8988T (cell line): ENCODE data around the gene NOTCH2.

ENCODE experiments used
- DNase-seq: peaks from one replicate; pipeline ENCODE4 v3.0.0; 2011

Gene NOTCH2

DNA sequence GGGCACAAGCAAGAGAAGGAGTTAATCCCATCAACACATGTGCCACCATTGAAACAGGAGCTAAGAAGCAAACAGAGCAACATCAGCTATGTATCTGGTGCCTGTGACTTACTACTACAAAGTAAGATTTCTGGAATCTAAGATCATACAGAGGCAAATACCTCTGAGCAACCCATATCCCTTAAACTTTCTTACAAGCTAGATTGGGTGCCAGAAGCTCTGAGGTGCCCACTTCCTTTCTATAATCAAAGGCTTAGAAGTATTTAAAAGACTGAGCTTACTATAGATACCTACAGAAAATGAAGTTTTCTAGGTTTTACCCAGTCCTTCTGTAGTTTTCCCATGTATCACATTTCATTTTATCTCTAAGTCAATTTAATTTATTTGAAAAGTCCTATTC is 128.8 kb downstream of the NOTCH2 start:
- no peak for DNase-seq

DNA sequence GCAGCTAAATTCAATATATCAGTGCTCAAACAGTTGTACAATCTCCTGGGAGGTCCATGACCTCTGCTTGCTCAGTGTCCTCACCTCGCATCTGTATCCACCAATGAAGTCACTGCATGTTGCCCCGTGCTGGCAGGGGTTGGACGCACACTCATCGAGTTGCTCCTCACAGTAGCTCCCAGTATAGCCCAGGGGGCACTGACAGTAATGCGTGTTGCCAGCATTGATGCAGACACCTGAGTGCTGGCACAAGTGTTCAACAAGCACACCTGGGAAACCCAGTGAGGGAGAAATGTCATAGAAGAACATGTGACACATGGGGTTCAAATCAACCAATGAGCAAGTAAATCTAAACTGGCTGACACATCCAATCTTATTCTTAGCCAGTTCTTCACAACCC is 132.3 kb downstream of the NOTCH2 start:
- no peak for DNase-seq

DNA sequence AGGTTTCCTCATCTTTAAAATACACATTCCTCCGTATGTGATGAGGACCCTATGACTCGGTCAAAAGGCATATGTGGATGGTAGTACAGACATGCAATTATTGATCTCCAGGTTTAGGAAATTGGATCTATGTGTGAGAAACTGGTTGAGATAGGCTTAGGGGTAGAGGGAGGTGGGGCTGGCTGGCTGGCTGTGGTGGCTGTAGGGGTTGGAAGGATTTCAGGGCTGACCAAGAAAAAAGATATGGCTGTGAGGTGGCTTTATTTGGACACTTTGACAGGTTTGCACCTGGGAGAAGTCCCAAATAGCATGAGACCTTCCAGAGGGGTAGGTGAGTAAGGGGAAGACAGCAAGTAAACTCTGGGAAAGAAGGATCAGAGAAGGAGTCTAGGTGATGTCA is 133.5 kb downstream of the NOTCH2 start:
- DNase-seq = no peak

DNA sequence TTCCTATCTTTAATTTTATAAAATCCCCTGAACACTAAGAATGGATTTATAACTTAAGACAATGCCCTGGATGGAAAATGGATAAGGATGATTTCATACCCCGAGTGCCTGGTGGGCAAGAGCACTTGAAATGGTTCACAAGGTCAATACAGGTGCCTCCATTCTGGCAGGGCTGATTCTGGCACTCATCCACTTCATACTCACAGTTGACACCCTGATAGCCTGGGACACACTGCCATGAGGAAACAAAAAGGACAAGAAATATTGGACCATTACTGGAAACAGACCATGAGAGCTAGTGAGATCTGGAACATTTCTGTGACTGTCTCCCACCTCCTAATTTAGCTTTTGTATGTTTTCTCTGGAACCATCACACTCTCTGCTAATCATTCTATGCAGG is 134.1 kb downstream of the NOTCH2 start:
- DNase-seq = no peak

DNA sequence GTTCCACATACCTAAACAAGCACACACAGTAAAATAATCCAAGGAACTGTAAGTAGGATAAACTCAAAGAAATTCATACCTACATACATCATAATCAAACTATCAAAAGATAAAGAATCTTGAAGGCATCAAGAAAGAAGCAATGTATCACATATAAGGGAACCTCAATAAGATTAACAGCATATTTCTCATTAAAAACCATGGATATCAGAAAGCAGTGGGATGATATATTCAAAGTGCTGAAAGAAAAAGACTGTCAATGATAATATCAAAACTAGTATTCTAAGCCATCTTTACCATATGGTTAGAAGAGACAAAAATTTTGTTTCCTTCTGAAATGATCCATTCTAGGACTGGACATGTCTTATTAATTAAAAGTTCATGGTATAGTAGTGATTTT is 136.1 kb downstream of the NOTCH2 start:
- no peak for DNase-seq

DNA sequence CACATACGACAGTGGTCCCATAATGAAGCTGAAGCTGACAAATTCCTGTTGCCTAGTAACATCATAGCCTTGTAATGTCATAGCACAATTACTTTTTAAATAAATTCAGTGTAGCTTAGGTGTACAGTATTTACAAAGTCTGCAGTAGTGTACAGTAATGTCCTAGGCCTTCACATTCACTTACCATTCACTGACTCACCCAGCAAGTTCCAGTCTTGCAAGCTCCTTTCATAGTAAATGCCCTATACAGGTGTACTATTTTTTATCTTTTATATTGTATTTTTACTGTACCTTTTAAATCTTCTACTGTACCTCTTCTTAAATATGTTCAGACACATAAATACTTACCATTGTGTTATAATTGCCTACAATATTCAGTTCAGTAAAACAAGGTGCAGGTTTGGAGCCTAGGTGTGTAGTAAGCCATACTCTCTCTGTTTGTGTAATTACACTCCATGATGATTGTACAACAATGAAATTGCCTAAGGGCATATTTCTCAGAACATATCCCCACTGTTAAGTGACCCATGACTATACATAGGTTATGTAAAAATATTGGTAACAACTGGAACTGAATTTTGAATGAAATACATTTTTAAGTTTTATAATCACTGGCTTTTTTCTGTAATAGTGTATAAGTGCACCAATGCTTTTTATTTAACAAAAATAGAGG is 139.7 kb downstream of the NOTCH2 start:
- no peak for DNase-seq

DNA sequence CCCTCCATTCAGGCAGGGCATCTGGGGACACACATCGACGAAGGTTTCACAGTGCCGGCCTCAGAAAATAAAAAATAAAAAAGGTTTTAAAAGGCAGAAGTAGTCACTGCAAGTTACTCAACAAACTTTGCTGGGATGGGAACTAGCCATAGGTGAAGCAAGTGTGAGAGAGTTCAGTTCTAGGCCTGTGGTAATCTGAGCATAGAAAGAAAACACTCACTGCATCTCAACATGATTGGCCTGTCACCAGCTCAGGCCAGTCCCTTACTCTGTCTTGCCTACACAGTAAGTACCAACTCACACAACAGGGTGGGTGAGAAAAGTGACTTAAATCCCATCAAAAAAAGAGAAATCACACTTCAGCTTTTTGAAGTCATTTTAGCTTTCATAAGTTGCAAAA is 142.9 kb downstream of the NOTCH2 start:
- no peak for DNase-seq

DNA sequence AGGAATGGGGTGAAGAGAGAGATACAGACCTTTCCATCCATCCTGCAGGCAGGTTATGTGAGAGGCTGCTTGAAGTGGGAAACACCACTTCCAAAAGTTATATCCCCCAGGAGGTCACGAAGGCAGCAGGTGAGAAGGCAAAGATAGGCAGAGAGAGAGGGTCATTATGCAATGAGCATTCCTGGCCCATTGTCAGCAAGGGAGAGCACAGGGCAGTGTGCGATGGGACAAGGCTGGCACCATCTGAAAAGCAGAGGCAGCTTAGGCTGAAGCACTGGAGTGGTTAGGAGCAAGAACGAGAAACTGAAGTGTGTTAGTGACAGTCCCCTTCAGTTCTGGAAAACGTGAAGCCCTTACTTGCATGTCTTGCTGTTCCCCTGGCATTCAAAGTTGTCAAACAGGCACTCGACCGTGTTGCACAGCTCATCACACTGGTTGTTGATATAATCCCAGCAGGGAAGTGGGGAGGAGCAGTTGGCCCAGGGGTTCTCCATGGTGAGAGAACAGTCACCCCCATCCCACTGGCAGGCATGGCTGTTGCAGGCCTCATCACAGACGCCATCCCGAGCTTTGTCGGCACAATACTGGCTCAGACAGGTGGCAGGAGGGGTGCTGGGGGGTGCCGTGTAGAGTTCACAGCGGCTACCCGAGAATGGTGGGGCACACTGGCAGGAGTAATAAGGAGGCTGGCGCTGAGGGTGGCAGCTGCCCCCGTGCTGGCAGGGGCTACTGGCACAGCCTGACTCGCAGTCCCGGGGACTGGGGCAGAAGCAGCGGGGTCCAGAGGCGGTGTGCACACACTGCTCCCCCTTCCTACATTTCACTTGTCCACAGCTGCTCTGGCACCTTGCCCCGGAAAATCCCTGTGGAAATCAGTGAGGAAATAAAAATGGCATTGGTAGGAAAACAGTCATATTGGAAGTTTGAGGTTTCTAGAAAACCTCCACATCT is 144.2 kb downstream of the NOTCH2 start:
- DNase-seq = no peak

DNA sequence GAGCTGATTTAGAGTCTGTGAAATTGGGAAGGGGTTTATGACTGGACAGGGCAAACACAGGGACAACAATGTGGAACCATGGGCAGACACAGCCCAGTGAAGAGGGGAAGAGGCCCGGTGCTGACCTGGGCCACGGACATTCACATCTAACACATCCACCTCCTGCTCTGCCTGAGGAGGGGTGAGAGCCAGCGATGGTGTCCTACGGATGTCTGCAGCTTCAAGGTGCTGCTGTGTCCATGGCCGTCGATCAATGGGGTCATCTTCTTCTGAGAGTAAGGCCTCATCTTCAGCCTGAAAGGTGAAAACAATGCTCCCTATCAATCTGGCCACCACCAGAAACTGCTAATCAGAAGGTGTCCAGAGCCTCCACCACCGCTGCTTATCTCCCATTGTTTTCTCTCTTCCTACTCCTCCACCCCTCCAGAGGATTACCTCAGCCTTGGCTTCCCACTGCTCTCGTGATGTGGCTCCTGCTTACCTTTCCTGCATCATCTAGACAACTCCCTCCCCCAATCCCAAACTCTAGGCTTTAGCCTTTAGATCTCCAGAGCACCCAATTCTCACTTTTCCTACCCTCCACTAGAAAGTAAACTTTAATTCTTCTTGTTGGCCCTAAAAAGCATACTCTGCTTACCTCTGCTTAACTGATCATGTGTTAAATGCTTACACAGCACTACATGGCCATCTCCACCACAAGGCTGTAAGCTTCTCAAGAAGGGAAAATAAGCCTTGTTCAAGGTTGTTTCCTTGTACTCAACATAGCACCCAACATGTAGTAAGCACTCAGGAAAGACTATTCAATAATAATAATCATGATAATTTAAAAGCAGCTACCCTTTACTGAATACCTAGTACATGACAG is 149.1 kb downstream of the NOTCH2 start:
- DNase-seq = no peak

DNA sequence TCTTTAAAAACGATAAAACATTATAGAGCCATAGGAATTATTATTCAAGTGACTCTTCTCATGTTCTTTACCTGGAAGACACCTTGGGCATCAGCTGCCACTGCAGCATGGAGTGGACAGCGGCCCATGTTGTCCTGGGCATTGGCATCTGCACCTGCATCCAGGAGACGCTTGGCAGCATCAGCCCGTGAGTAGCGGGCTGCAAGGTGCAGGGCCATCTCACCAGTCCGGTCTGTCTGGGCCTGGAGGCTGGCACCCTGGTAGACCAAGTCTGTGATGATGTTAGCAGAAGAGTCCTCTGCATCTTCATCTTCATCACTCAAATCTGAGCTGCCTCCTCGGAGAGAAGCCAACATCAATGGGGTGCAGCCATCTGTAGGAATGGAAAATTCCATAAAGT is 150.2 kb downstream of the NOTCH2 start:
- DNase-seq = no peak

DNA sequence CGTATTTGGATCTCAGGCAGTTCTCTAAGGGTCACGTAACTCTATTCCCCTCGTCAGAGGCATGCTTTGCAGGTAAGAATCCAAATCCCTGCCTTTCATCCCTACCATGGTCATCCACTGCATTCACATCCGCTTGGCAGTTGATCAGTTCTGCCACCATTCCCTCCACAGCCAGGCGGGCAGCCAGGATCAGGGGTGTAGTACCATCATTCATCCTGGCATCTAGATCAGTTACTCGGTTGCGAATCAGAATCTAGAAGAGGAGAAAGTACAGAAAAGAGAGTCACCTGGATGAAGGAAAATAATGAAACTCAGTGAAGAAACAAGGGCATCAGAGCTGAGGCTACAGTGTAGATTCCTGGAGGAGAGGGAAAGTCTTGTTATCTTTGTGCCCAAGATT is 151.2 kb downstream of the NOTCH2 start:
- no peak for DNase-seq

DNA sequence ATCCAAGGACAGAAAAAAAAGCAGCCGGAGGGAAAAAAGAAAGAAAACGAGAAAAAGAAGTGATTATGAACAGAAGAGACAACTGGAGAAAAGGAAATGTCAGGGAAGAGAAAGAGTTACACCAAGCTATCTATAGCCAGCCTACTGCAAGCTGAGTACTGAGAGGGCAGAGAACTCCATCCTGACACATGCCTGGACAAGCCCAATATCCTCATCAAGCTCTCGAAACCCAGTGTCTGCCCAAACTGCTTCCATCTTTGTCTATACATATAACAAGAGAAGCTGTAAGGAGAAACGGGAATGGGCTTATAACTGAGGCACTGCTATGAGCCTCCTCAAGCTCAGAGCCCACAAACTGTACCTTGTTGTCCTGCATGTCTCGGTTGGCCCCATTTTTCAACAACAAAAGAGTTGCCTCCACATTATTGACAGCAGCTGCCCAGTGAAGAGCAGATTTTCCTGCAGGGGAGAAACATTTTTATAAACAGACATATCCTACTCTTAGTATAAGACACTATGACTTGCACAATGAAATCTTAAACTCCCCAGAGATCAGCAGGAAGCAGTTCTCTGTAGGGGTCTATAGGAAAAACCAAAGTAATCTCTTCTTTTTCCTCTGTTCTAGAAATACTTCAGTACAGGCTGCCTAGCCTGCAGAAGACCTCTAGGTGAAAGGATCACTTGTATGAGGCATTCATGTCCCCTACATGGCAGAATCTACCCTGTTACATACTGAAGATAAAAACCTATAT is 152.0 kb downstream of the NOTCH2 start:
- DNase-seq = no peak

DNA sequence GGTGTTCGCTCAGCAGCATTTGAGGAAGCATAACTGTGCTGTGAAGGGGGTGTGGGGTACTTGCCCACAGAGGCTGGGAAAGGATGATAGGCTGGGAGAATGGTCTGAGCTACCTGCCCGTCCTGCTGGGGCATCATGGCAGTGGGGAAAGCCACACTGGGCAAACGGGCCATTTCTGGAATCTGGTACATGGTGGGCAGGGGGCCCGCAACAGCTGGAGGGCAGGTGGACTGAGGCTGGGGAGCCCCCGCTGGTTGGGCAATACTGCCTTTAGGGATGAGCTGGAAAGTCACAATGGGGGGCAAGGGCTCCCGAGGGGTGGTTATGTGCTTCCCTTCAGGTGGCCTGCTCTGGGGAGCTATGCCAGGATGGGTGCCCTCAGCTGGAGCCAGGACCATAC is 153.9 kb downstream of the NOTCH2 start:
- no peak for DNase-seq

DNA sequence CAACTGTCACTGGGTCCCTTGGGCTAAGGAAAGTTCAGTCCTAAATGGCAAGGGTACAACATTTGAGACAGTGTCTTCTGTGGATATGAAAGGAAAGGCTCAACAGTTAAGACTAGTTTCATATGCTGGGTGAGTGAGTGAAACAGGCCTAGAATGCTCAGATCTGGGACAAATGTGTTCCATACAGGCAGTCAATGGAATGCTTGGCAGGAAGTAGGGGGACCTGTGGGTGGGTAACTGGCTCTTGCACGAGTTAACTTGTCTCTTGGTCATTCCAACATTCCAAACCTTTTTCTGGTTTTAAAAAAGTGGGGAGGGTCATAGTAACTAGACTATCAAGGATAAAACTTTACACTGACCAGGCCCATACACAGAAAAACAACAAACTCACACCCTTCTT is 155.4 kb downstream of the NOTCH2 start:
- no peak for DNase-seq

DNA sequence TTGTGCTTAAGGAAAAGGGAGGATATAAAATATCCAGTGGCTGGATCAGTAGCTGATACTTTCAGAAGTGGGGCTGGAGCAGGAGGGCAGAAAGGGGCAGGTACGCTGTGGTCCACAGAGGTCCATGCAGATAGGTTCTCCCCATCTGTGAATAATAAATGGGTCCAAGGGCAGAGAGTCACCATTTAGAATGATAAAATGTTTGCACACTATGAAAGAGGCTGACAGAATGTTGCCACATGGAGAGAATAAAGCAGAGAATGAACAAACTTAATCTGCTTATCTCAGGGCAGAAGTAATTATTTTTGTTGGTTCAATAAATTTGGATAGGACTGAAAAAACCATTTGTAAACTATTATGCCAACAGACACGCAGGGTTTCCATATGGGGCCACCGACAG is 156.5 kb downstream of the NOTCH2 start:
- no peak for DNase-seq

DNA sequence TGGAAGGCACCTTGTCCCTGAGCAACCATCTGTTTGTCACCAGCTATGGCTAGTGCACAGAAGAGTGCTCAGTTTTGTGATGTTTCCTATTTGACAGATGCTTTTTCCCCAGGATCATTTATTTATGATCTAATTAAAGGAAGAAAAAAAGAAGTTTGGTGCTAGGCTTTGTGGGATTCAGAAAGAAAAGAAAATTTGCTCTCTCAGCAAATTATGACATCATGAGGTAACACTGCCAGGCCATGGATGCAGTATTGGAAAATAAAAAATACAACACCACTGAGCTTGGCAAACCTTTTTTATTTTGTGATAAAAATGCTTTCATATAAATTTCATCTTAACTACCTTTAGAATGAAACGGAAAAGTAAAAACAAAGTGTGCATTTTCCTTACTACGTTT is 157.7 kb downstream of the NOTCH2 start:
- DNase-seq = no peak

DNA sequence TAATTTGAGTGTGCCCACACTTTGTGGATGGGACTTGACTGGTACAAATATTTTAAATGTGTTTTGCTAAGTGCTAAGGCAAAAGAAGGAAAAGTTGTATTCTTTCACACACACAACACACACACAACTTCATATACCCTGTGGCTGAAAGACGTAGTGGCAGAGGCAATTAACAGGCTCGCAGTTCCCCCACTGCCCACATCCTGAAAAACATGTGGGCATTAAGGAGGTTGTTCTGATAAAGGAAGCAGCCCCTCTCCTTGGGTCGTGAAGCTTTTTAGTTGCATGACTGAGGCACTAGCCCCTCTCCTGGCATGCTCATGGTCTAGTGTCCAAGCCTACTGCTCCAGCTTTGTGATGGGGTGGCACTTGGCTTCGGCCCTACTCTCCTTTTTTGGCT is 158.8 kb downstream of the NOTCH2 start:
- DNase-seq = no peak

DNA sequence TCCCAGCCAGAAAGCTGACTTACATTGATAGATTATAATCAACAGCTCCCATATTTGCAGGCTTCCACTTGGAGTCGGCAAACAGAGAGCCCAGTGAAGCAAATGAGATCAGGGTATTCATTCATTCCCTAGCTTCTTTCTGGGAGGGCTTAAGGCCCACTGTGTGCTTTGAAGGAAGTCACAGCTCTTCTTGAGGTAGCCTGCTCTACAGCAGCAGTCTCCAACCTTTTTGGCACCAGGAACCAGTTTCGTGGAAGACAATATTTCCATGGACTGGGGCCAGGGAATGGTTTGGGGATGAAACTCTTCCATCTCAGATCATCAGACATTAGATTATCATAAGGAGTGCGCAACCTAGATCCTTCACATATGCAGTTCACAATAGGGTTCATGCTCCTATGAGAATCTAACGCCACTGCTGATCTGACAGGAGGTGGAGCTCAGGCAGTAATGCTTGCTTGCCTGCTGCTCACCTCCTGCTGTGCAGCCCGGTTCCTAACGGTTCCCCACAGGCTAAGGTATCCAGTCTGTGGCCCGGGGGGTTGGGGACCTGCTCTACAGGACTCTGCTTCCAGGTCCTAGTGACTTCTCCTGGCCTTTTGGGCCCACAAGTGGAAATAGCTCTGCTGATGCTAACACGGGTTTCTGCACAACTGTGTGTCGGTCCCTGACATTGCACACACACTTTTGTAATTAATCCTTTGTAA is 159.4 kb downstream of the NOTCH2 start:
- no peak for DNase-seq

DNA sequence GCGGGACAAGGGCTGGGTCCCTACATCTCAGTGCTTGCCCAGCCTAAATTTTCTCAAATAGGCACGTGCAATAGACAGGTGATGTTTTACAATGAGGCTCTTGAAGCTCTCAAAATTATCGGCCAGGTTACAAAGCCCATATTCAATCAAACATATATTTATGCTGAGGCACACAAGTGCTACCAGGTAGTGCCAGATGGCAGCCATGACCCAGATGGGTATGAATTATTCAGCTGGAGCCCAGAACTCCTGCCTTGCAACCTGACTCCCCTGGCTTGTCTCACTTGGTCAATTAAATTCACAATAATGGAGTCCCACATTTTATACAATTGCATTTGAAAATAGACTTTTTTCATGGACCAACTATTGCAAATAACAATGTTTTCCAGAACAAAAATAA is 160.8 kb downstream of the NOTCH2 start:
- DNase-seq = no peak

DNA sequence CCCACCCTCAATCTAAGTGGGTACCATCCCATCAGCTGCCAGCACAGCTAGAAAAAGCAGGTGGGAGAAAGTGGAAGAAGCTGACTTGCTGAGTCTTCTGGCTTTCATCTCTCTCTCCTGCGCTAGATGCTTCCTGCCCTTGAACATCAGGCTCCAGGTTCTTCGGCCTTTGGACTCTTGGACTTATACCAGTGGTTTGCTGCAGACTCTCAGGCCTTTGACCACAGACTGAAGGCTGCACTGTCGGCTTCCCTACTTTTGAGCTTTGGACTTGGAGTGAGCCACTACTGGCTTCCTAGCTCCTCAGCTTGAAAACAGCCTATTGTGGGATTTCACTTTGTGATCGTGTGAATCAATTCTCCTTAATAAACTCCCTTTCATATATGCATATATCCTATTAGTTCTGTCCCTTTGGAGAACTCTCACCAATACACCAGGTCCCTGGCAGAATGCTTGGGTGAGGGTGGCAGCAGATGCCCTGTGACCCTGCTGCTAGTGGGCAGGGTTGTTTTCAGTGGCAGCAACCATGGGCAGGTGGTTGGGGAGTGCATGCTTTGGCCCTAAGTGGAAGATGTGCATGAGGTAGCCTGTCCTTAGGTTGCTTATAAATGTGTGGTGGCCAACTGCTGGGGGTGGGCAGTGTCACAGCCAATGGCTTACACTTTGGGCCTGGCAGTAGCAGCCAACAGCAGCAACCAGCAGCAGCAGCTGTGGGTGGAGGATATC is 162.4 kb downstream of the NOTCH2 start:
- no peak for DNase-seq

DNA sequence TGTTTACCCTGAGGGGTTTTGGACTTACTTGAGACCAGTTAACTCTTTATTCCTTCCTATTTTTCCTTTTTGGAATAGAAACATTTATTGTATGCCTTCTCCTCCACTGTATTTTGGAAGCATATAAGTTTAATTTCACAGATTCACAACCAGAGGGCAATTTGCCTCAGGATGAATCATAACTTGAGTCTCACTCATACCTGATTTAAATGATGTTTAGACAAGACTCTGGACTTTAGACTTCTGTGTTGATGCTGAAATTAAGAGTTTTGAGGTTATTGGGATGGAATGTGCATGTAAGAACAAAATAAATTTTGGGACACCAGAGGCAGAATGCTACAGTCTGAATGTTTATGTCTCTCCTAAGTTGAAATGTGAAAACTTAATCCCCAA is 166.0 kb downstream of the NOTCH2 start:
- DNase-seq = no peak
